Muscle of leg (tissue), 11 donors: ENCODE data around the gene FHIT. TPM values are rescaled to one million over a fixed set of nuclear protein-coding genes. Genes with fewer than 3 reads are reported as not detected.

ENCODE experiments used
- DNase-seq: peaks from one replicate; pipeline ENCODE4 v3.0.0; 2013
- H3K27ac ChIP-seq: one replicate; pipeline ENCODE4 v1.5.1; 2013; ENCODE audit warnings: mild to moderate bottlenecking, low read length, control low read depth
- H3K27me3 ChIP-seq: one replicate; pipeline ENCODE4 v1.6.1; 2013; ENCODE audit warnings: low read length; ENCODE audit not compliant: control insufficient read depth, insufficient read depth
- H3K36me3 ChIP-seq: one replicate; pipeline ENCODE4 v1.6.1; 2013; ENCODE audit warnings: low read length; ENCODE audit not compliant: control insufficient read depth, insufficient read depth
- H3K4me1 ChIP-seq: one replicate; pipeline ENCODE4 v1.6.1; 2013; ENCODE audit warnings: low read length; ENCODE audit not compliant: control insufficient read depth, insufficient read depth
- H3K4me3 ChIP-seq: one replicate; pipeline ENCODE4 v1.5.1; 2013; ENCODE audit warnings: low read length, control low read depth
- H3K9me3 ChIP-seq: replicated peaks from 2 replicates; pipeline ENCODE4 v1.6.1; 2013; ENCODE audit warnings: low read depth, low read length; ENCODE audit not compliant: control insufficient read depth
- WGBS: methylation state at CpG from one replicate; pipeline ENCODE4 v1.1.5; 2013; ENCODE audit warnings: missing lambda C conversion rate; ENCODE audit not compliant: insufficient coverage; 5-methylcytosine and 5-hydroxymethylcytosine counted together
- polyA plus RNA-seq, 8 donors: library from polyadenylated mRNA; unstranded; fragments of 120-200 nt; gene quantifications; one replicate each; pipeline versions ENCODE4 v1.2.1 to v1.2.3, GENCODE V29; 2013; ENCODE audit warnings: inconsistent platforms in 1 of 8, low replicate concordance in 1 of 8; ENCODE audit not compliant: insufficient read length in 8 of 8, insufficient read depth in 1 of 8
- total RNA-seq: library from RNA; stranded (reverse); fragments of 120-200 nt; gene quantifications from one replicate; pipeline ENCODE4 v1.2.4, GENCODE V29; 2013

FHIT gene
- total and polyA plus RNA-seq, 9 donors, result 4.1 to 8.0 (median 5.3) TPM

DNA sequence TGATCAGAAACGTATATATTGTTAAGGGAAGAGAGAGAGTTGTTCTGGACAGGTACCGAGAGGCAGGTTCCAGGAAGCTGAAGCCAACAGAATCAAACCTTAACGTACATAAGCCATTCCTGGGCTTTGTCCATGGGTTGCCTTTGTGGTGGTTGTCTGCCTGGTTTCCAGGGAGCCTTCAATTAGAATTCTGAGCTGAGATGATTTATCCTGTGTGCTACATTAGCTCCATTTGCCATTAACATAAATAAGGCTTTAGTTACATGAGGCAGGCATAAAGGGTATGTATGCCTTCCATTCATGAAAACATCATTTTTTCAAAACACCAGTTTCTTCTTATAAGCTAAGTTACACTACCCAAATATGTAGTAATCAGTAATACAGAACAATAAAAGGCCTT lies 1472.0 kb downstream of the FHIT start:
- H3K36me3 ChIP-seq, result no peaks in the 10 kb centered on the region
- no peak overlapping the region for H3K27ac ChIP-seq
- DNase-seq, result no peak
- H3K27me3 ChIP-seq, result no peaks in the 10 kb centered on the region
- peaks cover 2% of the 10 kb centered on the region for H3K4me1 ChIP-seq
- H3K9me3 ChIP-seq, result no peaks in the 10 kb centered on the region
- no peak overlapping the region for H3K4me3 ChIP-seq
- no CpG with 5 or more reads among the region's 3 CpGs for WGBS

DNA sequence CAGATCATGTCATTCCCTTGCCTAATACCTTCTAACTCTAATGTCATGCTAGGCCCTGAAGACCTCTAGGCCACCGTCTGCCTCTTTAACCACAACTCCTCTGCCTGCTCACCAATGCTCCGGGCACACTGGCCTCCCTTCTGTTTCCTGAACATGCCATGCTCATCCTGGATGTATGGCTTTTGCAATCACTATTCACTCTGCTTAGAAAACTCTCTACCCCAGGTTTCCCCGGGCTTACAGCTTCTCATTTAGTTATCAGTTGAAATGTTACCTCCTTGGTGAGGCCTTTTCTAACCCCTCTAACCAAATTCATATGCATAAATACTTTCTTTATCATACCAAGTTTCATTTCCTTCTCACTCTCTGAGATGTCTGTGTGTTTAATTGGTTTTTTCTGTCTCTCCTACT lies 1473.6 kb downstream of the FHIT start:
- H3K9me3 ChIP-seq, result no peaks in the 10 kb centered on the region
- WGBS, result 76% methylated on average over 2 of the region's 3 CpGs
- H3K27me3 ChIP-seq, result no peaks in the 10 kb centered on the region
- peaks cover 7% of the 10 kb centered on the region for H3K4me1 ChIP-seq
- DNase-seq, result no peak
- no peak overlapping the region for H3K27ac ChIP-seq
- no peak overlapping the region for H3K4me3 ChIP-seq
- no peaks in the 10 kb centered on the region for H3K36me3 ChIP-seq

DNA sequence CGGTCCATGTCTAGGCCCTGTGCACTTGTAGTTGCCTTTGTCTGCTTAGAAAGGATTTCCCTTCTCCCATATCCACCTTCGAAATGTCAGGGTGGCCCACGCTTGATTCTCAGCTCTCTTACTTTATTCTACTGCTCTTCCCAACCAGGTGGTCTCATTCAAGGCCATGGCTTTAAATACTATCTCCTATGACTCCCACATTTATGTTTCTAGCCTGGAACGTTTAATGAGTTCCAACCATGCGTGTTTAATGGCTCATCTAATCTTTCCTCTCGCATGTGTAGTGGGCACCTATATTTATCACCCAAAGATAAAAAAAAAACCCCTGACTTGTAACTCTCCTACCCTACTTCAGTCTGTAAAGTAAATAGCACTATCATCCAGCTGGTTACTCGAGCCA lies 1474.2 kb downstream of the FHIT start:
- no peaks in the 10 kb centered on the region for H3K27me3 ChIP-seq
- no peak for DNase-seq
- WGBS, result 84% methylated on average over 7 of the region's 7 CpGs
- H3K4me1 ChIP-seq, result peaks cover 7% of the 10 kb centered on the region
- no peak overlapping the region for H3K4me3 ChIP-seq
- no peaks in the 10 kb centered on the region for H3K9me3 ChIP-seq
- no peaks in the 10 kb centered on the region for H3K36me3 ChIP-seq
- H3K27ac ChIP-seq, result no peak overlapping the region

DNA sequence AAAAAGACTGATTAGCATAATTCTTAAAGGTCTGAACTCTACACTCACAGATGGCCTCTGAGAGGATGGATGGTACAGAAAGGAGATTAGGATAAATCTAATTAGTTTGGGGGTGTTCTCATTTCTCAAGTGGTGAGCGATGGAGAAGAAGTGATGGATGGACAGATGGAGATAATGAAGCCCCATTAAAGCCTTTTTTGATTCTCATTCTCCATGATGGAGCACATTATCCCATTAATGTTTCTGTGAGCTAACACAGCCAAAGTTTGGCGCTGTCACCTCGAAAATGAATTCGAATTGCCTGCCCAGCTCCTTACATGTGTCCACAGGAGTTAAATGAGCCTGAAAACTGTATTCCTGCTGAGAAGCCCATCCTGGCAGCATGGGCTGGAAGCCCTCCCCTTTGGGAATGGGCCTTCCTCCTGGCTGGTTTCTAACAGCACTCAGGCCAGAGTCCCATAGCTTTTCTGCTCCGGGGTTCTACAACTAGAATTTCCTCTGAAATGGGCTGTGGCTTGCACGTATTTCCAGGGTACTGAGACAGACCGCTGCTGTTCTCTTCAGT lies 1475.4 kb downstream of the FHIT start:
- Histone ChIP-seq H3K36me3 (no peaks in the 10 kb centered on the region), H3K4me3 (no peak overlapping the region), H3K27ac (no peak overlapping the region), H3K9me3 (no peaks in the 10 kb centered on the region), H3K4me1 (peaks cover 7% of the 10 kb centered on the region), H3K27me3 (no peaks in the 10 kb centered on the region)
- DNase-seq, result no peak
- 85% methylated on average over 6 of the region's 7 CpGs for WGBS

DNA sequence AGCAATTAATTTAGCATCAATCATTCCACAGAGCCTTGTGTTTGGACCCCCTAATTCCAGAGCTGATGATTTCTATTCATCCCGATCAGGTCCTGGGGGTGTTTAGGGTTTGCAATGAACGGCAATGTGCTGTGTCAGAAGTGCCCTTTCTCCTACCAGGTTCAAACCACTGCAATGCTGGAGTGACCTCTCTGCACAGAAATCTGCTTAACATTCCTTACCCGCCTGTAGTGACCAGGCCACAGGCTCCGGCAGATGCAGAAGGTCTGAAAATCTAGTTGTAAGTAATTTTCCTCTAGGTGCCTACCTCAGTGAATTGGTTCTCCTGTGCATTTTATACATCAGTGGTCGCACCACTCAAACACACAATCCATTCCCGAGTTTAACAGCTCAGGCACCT lies 1476.1 kb downstream of the FHIT start:
- no peaks in the 10 kb centered on the region for H3K9me3 ChIP-seq
- no peak for DNase-seq
- 93% methylated on average over 4 of the region's 6 CpGs for WGBS
- H3K4me1 ChIP-seq, result peaks cover 7% of the 10 kb centered on the region
- H3K36me3 ChIP-seq, result no peaks in the 10 kb centered on the region
- no peaks in the 10 kb centered on the region for H3K27me3 ChIP-seq
- H3K27ac ChIP-seq, result no peak overlapping the region
- no peak overlapping the region for H3K4me3 ChIP-seq

DNA sequence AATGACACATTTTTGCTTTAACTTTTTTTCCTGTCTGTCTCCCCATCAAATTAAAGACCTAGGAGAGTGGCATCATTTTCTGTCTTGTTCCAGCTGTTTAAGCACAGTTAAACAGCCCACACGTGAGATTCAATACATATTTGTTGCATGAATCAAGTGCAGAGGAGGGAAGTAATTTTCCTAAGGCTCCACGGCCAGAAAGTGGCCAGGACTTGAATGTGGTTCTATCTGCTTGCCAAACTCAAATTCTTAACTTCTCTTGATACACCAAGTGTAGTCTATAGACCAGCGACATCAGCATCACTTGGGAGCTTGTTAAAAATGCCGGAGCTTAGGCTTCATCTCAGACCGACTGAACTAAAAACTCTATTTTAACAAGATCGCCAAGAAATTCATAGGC lies 1476.6 kb downstream of the FHIT start:
- WGBS, result 42% methylated on average over 4 of the region's 6 CpGs
- DNase-seq, result peak; percentile 71
- Histone ChIP-seq H3K4me3 (no peak overlapping the region), H3K27ac (no peak overlapping the region), H3K27me3 (no peaks in the 10 kb centered on the region), H3K36me3 (no peaks in the 10 kb centered on the region), H3K9me3 (no peaks in the 10 kb centered on the region), H3K4me1 (peaks cover 7% of the 10 kb centered on the region)

DNA sequence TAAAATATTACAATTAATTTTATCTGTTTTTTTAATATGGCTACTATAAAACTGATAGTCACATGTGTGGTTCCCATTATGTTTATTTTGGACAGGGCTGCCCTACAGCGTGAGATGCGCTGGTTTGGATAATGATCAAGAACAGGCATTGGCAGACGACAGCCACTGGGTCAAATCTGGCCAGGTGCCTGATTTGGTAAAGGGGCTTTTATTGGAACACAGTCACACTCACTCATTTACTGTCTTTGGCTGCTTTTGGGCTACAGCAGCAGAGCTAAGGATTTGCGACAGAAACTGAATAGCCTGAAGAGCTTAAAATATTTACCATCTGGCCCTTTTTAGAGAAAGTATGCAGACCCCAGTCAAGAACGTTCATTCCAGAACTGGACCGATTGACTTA lies 1477.3 kb downstream of the FHIT start:
- no peak overlapping the region for H3K4me3 ChIP-seq
- no peak overlapping the region for H3K27ac ChIP-seq
- no peaks in the 10 kb centered on the region for H3K9me3 ChIP-seq
- peak; percentile 36 for DNase-seq
- H3K27me3 ChIP-seq, result no peaks in the 10 kb centered on the region
- peaks cover 7% of the 10 kb centered on the region for H3K4me1 ChIP-seq
- no peaks in the 10 kb centered on the region for H3K36me3 ChIP-seq
- WGBS, result 60% methylated on average over 2 of the region's 6 CpGs

DNA sequence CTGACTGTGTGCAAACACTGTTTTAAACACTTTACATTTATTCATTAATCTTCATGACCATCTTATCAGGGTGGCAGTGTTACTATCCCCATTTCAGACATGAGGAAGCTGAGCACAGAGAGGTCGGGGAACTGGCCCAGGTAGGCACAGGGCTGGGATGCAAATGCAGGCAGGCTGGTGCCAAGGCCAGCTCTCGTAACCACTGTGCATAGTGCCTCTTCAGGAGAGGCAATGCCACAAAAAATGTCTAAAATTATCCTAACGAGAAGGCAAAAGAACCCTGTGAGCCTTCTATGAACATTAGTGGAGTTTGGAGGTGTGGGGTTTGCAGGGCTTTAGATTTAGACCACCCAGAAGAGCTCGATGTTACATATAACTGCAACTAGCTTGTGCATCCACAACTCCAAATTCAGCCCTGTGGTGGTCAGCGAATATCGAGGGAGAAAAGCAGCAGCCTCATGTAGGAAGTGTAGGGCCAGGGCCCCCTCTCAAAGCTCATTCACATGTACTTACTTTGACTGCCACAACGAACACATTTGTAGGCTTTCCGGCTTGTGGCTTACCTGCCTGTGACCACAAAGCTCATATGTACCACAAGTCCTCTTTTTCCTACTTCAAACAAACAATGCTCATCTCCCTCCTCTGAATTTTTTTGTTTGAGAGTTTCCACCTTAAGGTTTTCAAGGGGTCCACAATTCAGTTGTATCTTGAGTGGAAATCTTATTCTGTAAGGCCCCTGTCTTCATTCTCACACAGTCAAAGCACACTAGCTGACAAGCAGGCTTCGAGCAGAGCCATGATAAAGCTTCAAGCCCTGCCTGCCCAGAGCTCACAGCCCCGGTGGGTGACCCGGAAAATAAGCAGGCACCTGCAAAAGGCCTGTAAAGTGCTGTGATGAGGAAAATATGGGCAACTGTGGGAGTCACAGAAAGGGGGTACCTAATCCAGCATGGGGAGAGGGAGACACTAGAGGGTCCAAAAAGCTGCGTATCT lies 1478.5 kb downstream of the FHIT start:
- no peak for DNase-seq
- WGBS, result 67% methylated on average over 9 of the region's 12 CpGs
- Histone ChIP-seq H3K4me3 (no peak overlapping the region), H3K36me3 (no peaks in the 10 kb centered on the region), H3K27ac (no peak overlapping the region), H3K4me1 (peaks cover 7% of the 10 kb centered on the region), H3K27me3 (no peaks in the 10 kb centered on the region), H3K9me3 (no peaks in the 10 kb centered on the region)

DNA sequence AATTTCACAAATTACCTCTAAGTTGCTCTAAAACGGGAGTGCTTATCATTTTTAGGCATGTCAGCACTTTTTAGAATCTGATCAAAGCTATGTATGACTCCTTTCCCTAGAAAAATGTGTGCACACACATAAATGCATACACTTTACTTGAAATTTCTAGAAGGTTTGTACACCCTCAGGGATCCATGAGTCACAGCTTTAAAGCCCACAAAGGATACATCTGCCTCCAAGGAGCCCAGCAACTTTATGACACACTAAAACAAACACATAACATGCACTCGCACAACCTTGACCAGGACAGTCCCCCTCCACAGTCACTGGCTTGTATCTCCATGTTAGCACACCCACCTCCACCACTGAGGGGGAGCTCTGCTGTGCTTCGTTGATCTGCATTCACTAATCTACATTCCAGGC lies 1479.5 kb downstream of the FHIT start:
- Histone ChIP-seq H3K4me1 (peaks cover 7% of the 10 kb centered on the region), H3K36me3 (no peaks in the 10 kb centered on the region), H3K4me3 (no peak overlapping the region), H3K9me3 (no peaks in the 10 kb centered on the region), H3K27ac (no peak overlapping the region), H3K27me3 (no peaks in the 10 kb centered on the region)
- DNase-seq, result no peak
- WGBS, result 79% methylated on average over 2 of the region's 3 CpGs

DNA sequence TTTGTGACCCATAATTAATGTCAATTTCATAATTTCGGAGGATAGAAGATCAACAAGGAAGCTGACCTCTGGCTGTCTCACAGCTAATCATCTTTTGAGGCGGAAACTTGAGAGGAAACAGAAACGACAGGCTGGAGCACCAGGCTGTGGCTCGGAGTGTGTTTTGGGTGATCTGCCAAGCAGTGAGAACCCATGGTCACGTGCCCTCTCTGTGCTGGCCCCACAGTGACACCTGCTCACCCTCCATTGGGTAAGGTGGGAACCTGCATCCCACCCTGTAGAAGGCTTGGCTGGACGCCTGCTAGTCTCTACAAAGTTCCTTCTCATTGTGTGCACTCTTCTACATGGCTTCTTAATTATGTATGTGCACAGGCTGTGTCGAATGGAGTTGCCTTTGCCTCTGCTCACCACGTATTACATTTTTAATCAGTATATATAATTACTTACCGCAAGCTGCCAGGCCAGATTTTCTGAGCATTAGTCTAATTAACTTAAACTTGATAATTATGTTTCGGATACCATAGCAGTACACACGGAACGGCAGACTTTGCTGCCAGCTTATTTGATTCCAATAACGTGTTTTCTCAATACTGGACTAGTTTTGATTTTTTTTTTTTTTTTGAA lies 1482.0 kb downstream of the FHIT start:
- H3K9me3 ChIP-seq, result no peaks in the 10 kb centered on the region
- H3K36me3 ChIP-seq, result no peaks in the 10 kb centered on the region
- 67% methylated on average over 5 of the region's 13 CpGs for WGBS
- no peaks in the 10 kb centered on the region for H3K27me3 ChIP-seq
- DNase-seq, result no peak
- no peak overlapping the region for H3K4me3 ChIP-seq
- H3K4me1 ChIP-seq, result peaks cover 11% of the 10 kb centered on the region
- no peak overlapping the region for H3K27ac ChIP-seq
